Neural progenitor cell (in vitro differentiated cells): Measurements from ENCODE around the gene GLIPR2. TPM values are rescaled to one million over a fixed set of nuclear protein-coding genes. Genes with fewer than 3 reads are reported as not detected.
"Not testable (repeated sequence)": the region's sequence is repeated elsewhere in the genome, so short reads cannot be mapped to it uniquely, and the experiment has no call there.

Experiments
- DNase-seq: peaks from one replicate; pipeline ENCODE4 v3.0.0-alpha.2; 2016; ENCODE audit warnings: low spot score
- H2AFZ ChIP-seq: fragments of 200-600 bp; sonication (generic); replicated peaks from 2 replicates; pipeline ENCODE4 v1.6.1; 2016; ENCODE audit warnings: antibody characterized with exemption
- H3F3A ChIP-seq: fragments of 200-600 bp; sonication (generic); 2 replicates; pipeline ENCODE4 v1.6.1; 2016; ENCODE audit warnings: antibody characterized with exemption, low read depth
- H3K27ac ChIP-seq: fragments of 200-600 bp; sonication (generic); 2 replicates; pipeline ENCODE4 v1.5.1; 2016; ENCODE audit warnings: mild to moderate bottlenecking
- H3K27me3 ChIP-seq: fragments of 200-600 bp; sonication (generic); 2 replicates; pipeline ENCODE4 v1.6.1; 2016; ENCODE audit warnings: mild to moderate bottlenecking, moderate library complexity
- H3K36me3 ChIP-seq: fragments of 200-600 bp; sonication (generic); 2 replicates; pipeline ENCODE4 v1.5.1; 2016
- H3K4me1 ChIP-seq: fragments of 200-600 bp; sonication (generic); 2 replicates; pipeline ENCODE4 v1.6.1; 2016; ENCODE audit warnings: mixed run types
- H3K4me2 ChIP-seq: fragments of 200-600 bp; sonication (generic); 2 replicates; pipeline ENCODE4 v1.6.1; 2016
- H3K4me3 ChIP-seq: fragments of 200-600 bp; sonication (generic); 2 replicates; pipeline ENCODE4 v1.5.1; 2016
- H3K79me2 ChIP-seq: fragments of 200-600 bp; sonication (generic); 2 replicates; pipeline ENCODE4 v1.6.1; 2016; ENCODE audit warnings: low read depth
- H3K9ac ChIP-seq: fragments of 200-600 bp; sonication (generic); 2 replicates; pipeline ENCODE4 v1.6.1; 2016
- H3K9me3 ChIP-seq: fragments of 200-600 bp; sonication (generic); 2 replicates; pipeline ENCODE4 v1.5.1; 2016; ENCODE audit warnings: low read depth
- H4K20me1 ChIP-seq: fragments of 200-600 bp; sonication (generic); 2 replicates; pipeline ENCODE4 v1.6.1; 2016; ENCODE audit warnings: low read depth
- H3K27ac Mint-ChIP-seq: 3 replicates; pipeline ENCODE4 v1.8.0; 2021; ENCODE audit warnings: mixed read lengths
- H3K27me3 Mint-ChIP-seq: 2 replicates; pipeline ENCODE4 v1.8.0; 2022; ENCODE audit warnings: low read depth, mild to moderate bottlenecking, inconsistent platforms, moderate library complexity, mixed read lengths; ENCODE audit not compliant: insufficient read depth
- H3K36me3 Mint-ChIP-seq: 3 replicates; pipeline ENCODE4 v1.8.0; 2021; ENCODE audit warnings: mixed read lengths
- H3K4me1 Mint-ChIP-seq: 3 replicates; pipeline ENCODE4 v1.8.0; 2021; ENCODE audit warnings: mixed read lengths
- H3K4me3 Mint-ChIP-seq: 3 replicates; pipeline ENCODE4 v1.8.0; 2021; ENCODE audit warnings: mild to moderate bottlenecking, moderate library complexity, mixed read lengths
- H3K9me3 Mint-ChIP-seq: 3 replicates; pipeline ENCODE4 v1.8.0; 2020; ENCODE audit warnings: mixed read lengths
- CTCF ChIP-seq: fragments of 200-600 bp; sonication (generic); IDR thresholded peaks from 2 replicates; pipeline ENCODE4 v1.5.1; 2017; ENCODE audit warnings: antibody characterized with exemption, mild to moderate bottlenecking
- EZH2 ChIP-seq: fragments of 200-600 bp; sonication (generic); IDR thresholded peaks from 2 replicates; pipeline ENCODE4 v1.6.1; 2017; ENCODE audit warnings: antibody characterized with exemption, mild to moderate bottlenecking, moderate library complexity
- EZH2phosphoT487 ChIP-seq: fragments of 200-600 bp; sonication (generic); IDR thresholded peaks from 2 replicates; pipeline ENCODE4 v1.6.1; 2017; ENCODE audit warnings: antibody characterized with exemption
- total RNA-seq: library from RNA; depleted of rRNA; stranded (reverse); fragments of >200 nt; gene quantifications from 2 replicates; pipeline ENCODE4 v1.2.3, GENCODE V29; 2015; ENCODE audit warnings: low replicate concordance

GLIPR2 gene
- total RNA-seq, 1 donor from 2014 or later = 12.4 TPM

- no peaks in the 10 kb centered on the region for H3K9me3 Mint-ChIP-seq
- no peaks in the 10 kb centered on the region for H3K4me1 Mint-ChIP-seq
Measured at GRCh38 chr9:36174731-36175130, 38.2 kb downstream of the GLIPR2 start.

GRCh38 chr9:36175209-36175608, 38.7 kb downstream of the GLIPR2 start:
- not testable (repeated sequence) for H3K9me3 ChIP-seq, H3K9me3 Mint-ChIP-seq, H3K27ac Mint-ChIP-seq, H3K4me3 Mint-ChIP-seq, H3F3A ChIP-seq, H3K79me2 ChIP-seq, DNase-seq, H3K27me3 ChIP-seq, H2AFZ ChIP-seq, H4K20me1 ChIP-seq, H3K27ac ChIP-seq, H3K9ac ChIP-seq, H3K4me1 ChIP-seq, H3K36me3 Mint-ChIP-seq, H3K27me3 Mint-ChIP-seq, H3K36me3 ChIP-seq, H3K4me1 Mint-ChIP-seq, H3K4me2 ChIP-seq, H3K4me3 ChIP-seq

More at GRCh38 chr9:36174731-36175130, 38.2 kb downstream of the GLIPR2 start:
- no peaks in the 10 kb centered on the region for H3K4me1 ChIP-seq
- no peaks in the 10 kb centered on the region for H3F3A ChIP-seq
- H4K20me1 ChIP-seq = no peaks in the 10 kb centered on the region
- H3K27ac ChIP-seq = no peak overlapping the region
- Mint-ChIP-seq H3K36me3 (no peaks in the 10 kb centered on the region), H3K4me3 (no peak overlapping the region), H3K27me3 (peaks cover 6% of the 10 kb centered on the region), H3K27ac (no peak overlapping the region)
- H3K4me2 ChIP-seq = no peak overlapping the region
- H3K79me2 ChIP-seq = no peaks in the 10 kb centered on the region
- no peak overlapping the region for H3K4me3 ChIP-seq
- no peaks in the 10 kb centered on the region for H3K27me3 ChIP-seq
- H2AFZ ChIP-seq = peak overlapping the region; percentile 88
- no peak overlapping the region for H3K9ac ChIP-seq
- H3K36me3 ChIP-seq = no peaks in the 10 kb centered on the region
- TF ChIP-seq EZH2 (no peak), CTCF (no peak), EZH2phosphoT487 (no peak)
- no peak for DNase-seq
- H3K9me3 ChIP-seq = no peaks in the 10 kb centered on the region

DNA sequence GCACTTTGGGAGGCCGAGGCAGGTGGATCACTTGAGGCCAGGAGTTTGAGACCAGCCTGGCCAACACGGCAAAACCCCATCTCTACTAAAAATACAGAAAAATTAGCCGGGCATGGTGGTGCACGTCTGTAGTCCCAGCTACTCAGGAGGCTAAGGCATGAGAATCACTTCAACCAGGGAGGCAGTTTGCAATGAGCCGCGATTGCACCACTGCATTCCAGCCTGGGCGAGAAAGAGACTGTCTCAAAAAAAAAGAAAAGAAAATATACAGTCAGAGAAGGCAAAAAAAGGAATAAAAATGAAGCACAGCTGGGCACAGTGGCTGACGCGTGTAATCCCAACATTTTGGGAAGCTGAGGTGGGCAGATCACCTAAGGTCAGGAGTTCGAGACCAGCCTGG, 40.0 kb downstream of the GLIPR2 start:
- H3K4me1 ChIP-seq, H3K79me2 ChIP-seq, H3K9me3 Mint-ChIP-seq, H3K36me3 ChIP-seq, H3K9ac ChIP-seq, H3K4me3 Mint-ChIP-seq, H3K27me3 Mint-ChIP-seq, H3K4me3 ChIP-seq, H3K4me1 Mint-ChIP-seq, H2AFZ ChIP-seq, H3K27me3 ChIP-seq, H3F3A ChIP-seq, H4K20me1 ChIP-seq, H3K4me2 ChIP-seq, H3K27ac ChIP-seq, H3K36me3 Mint-ChIP-seq, DNase-seq, H3K27ac Mint-ChIP-seq, H3K9me3 ChIP-seq: not testable (repeated sequence)

DNA sequence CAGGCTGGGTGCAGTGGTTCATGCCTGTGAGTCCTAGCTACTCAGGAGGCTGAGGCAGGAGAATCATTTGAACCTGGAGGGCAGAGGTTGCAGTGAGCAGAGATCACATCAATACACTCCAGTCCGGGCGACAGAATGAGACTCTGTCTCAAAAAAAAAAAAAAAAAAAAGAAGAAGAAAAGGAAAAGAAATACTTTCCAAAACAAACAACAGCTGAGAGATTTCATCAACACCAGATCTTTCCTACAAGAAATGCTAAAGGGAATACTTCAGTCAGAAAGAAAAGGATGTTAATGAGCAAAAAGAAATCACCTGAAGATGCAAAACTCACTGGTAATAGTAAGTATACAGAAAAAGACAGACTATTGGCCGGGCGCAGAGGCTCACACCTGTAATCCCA, 41.0 kb downstream of the GLIPR2 start:
- no peak overlapping the region for H3K4me3 Mint-ChIP-seq
- no peak overlapping the region for H3K4me2 ChIP-seq
- no peaks in the 10 kb centered on the region for H3F3A ChIP-seq
- H3K79me2 ChIP-seq = no peaks in the 10 kb centered on the region
- H3K9me3 ChIP-seq = no peaks in the 10 kb centered on the region
- H3K9ac ChIP-seq = no peak overlapping the region
- H3K4me1 Mint-ChIP-seq = no peaks in the 10 kb centered on the region
- no peak overlapping the region for H2AFZ ChIP-seq
- peaks cover 1% of the 10 kb centered on the region for H3K9me3 Mint-ChIP-seq
- no peak for TF ChIP-seq EZH2phosphoT487
- no peak for DNase-seq
- no peak overlapping the region for H3K27ac ChIP-seq
- H4K20me1 ChIP-seq = no peaks in the 10 kb centered on the region
- H3K36me3 ChIP-seq = no peaks in the 10 kb centered on the region
- H3K4me3 ChIP-seq = no peak overlapping the region
- H3K27me3 ChIP-seq = no peaks in the 10 kb centered on the region
- peaks cover 5% of the 10 kb centered on the region for H3K27me3 Mint-ChIP-seq
- H3K27ac Mint-ChIP-seq = no peak overlapping the region
- H3K36me3 Mint-ChIP-seq = no peaks in the 10 kb centered on the region
- no peaks in the 10 kb centered on the region for H3K4me1 ChIP-seq

DNA sequence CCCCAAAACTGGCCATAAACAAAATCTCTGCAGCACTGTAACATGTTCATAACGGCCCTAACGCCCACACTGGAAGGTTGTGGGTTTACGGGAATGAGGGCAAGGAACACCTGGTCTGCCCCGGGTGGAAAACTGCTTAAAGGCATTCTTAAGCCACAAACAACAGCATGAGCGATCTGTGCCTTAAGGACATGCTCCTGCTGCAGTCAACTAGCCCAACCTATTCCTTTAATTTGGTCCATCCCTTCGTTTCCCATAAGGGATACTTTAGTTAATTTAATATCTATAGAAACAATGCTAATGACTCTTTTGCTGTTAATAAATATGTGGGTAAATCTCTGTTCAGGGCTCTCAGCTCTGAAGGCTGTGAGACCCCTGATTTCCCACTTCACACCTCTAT, 43.7 kb downstream of the GLIPR2 start:
- H3K9me3 ChIP-seq = not testable (repeated sequence)

More for the DNA sequence above, 43.7 kb downstream of the GLIPR2 start:
- not testable (repeated sequence) for H3K79me2 ChIP-seq, H3K27me3 Mint-ChIP-seq, H3K4me2 ChIP-seq, H4K20me1 ChIP-seq, DNase-seq, H3K36me3 ChIP-seq, H3K4me3 ChIP-seq, H3K4me1 ChIP-seq, H3F3A ChIP-seq, H3K36me3 Mint-ChIP-seq, H2AFZ ChIP-seq, H3K27ac Mint-ChIP-seq, H3K9me3 Mint-ChIP-seq, H3K4me3 Mint-ChIP-seq, H3K27me3 ChIP-seq, H3K27ac ChIP-seq, H3K9ac ChIP-seq, H3K4me1 Mint-ChIP-seq
